ENCODE data around the gene RPL11. TPM values are rescaled to one million over a fixed set of nuclear protein-coding genes. Genes with fewer than 3 reads are reported as not detected.

The RPL11 gene
- total and polyA plus RNA-seq, 4 donors = 270 to 816 (median 501) TPM

DNA sequence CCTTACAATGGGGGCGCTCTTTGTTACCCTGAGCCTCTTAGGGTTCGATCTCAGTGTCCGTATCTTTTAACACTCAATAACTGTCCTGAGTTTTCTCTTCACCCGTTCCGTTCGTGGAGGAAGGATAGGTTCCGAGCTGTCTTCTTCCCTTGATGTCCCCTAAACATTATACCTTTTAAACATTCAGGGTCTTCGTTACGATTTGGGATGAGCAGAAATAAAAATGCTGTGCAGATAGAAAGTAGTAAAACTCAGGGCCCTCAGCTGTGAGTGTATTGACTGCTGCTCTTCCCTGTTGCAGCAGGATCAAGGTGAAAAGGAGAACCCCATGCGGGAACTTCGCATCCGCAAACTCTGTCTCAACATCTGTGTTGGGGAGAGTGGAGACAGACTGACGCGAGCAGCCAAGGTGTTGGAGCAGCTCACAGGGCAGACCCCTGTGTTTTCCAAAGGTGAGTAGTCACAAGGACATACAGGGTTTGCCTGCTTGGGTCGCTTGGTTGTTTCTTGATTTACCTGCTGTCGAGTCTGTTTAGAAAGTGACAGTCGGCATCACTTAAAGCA lies 784 bp downstream of the RPL11 start:
- no peak for DNase-seq (ENCODE audit: low spot score)
- peak overlapping the region; percentile 93 to 95 (median 94) for H3K4me3 ChIP-seq (ENCODE audit: low read depth in 1 of 3, low read length in 3 of 3)
- H3K4me1 ChIP-seq (ENCODE audit: control insufficient read depth in 4 of 4, insufficient read depth in 4 of 4, low read length in 3 of 4) = peaks cover 2 to 29% (median 20%) of the 10 kb centered on the region in 4 donors
- peak overlapping the region; percentile 85 to 92 for H3K9ac ChIP-seq (ENCODE audit: low read depth in 1 of 2, low read length in 2 of 2)
- peaks cover 5 to 41% (median 32%) of the 10 kb centered on the region in 4 donors for H3K36me3 ChIP-seq (ENCODE audit: control insufficient read depth in 4 of 4, insufficient read depth in 3 of 4, low read depth in 1 of 4, low read length in 3 of 4)
- WGBS = 13% methylated on average over 17 of the region's 17 CpGs
- no peaks in the 10 kb centered on the region for H3K9me3 ChIP-seq (ENCODE audit: control insufficient read depth in 4 of 4, low read length in 3 of 4)
- TF ChIP-seq, protein P1, sequence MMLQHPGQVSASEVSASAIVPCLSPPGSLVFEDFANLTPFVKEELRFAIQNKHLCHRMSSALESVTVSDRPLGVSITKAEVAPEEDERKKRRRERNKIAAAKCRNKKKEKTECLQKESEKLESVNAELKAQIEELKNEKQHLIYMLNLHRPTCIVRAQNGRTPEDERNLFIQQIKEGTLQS (IDR thresholded peaks at IDR 0.05) = no peak
- no peak for TF ChIP-seq NR2F2 (IDR thresholded peaks at IDR 0.05)
- no peak for TF ChIP-seq RAD21 (IDR thresholded peaks at IDR 0.05)
- TF ChIP-seq, protein P2, sequence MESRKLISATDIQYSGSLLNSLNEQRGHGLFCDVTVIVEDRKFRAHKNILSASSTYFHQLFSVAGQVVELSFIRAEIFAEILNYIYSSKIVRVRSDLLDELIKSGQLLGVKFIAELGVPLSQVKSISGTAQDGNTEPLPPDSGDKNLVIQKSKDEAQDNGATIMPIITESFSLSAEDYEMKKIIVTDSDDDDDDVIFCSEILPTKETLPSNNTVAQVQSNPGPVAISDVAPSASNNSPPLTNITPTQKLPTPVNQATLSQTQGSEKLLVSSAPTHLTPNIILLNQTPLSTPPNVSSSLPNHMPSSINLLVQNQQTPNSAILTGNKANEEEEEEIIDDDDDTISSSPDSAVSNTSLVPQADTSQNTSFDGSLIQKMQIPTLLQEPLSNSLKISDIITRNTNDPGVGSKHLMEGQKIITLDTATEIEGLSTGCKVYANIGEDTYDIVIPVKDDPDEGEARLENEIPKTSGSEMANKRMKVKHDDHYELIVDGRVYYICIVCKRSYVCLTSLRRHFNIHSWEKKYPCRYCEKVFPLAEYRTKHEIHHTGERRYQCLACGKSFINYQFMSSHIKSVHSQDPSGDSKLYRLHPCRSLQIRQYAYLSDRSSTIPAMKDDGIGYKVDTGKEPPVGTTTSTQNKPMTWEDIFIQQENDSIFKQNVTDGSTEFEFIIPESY (IDR thresholded peaks at IDR 0.05) = no peak
- no peak for TF ChIP-seq SP1 (IDR thresholded peaks at IDR 0.05)
- TF ChIP-seq, protein P3, sequence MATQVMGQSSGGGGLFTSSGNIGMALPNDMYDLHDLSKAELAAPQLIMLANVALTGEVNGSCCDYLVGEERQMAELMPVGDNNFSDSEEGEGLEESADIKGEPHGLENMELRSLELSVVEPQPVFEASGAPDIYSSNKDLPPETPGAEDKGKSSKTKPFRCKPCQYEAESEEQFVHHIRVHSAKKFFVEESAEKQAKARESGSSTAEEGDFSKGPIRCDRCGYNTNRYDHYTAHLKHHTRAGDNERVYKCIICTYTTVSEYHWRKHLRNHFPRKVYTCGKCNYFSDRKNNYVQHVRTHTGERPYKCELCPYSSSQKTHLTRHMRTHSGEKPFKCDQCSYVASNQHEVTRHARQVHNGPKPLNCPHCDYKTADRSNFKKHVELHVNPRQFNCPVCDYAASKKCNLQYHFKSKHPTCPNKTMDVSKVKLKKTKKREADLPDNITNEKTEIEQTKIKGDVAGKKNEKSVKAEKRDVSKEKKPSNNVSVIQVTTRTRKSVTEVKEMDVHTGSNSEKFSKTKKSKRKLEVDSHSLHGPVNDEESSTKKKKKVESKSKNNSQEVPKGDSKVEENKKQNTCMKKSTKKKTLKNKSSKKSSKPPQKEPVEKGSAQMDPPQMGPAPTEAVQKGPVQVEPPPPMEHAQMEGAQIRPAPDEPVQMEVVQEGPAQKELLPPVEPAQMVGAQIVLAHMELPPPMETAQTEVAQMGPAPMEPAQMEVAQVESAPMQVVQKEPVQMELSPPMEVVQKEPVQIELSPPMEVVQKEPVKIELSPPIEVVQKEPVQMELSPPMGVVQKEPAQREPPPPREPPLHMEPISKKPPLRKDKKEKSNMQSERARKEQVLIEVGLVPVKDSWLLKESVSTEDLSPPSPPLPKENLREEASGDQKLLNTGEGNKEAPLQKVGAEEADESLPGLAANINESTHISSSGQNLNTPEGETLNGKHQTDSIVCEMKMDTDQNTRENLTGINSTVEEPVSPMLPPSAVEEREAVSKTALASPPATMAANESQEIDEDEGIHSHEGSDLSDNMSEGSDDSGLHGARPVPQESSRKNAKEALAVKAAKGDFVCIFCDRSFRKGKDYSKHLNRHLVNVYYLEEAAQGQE (IDR thresholded peaks at IDR 0.05) = no peak
- TF ChIP-seq MAX (IDR thresholded peaks at IDR 0.05) = no peak
- TF ChIP-seq TAF1 (conservative IDR thresholded peaks at IDR 0.05) = no peak
- no peak for TF ChIP-seq FOXA1 (IDR thresholded peaks at IDR 0.05)
- TF ChIP-seq CTCF (IDR thresholded peaks at IDR 0.05; ENCODE audit: low read depth, low read length, missing input control) = no peak
- no peak for TF ChIP-seq GABPA (IDR thresholded peaks at IDR 0.05 in 1 of 2, conservative IDR thresholded peaks at IDR 0.05 in 1 of 2)
- TF ChIP-seq RXRA (IDR thresholded peaks at IDR 0.05) = no peak
- TF ChIP-seq FOXA2 (IDR thresholded peaks at IDR 0.05) = no peak
- TF ChIP-seq HNF4A (conservative IDR thresholded peaks at IDR 0.05) = no peak
- TF ChIP-seq EGR1 (IDR thresholded peaks at IDR 0.05; ENCODE audit: low read depth in 2 of 2) = no peak
- no peak for TF ChIP-seq YY1 (IDR thresholded peaks at IDR 0.05)
- no peak for TF ChIP-seq HNF4G (IDR thresholded peaks at IDR 0.05)
- H3K27ac ChIP-seq (ENCODE audit: low read depth in 1 of 2, low read length in 2 of 2) = peak overlapping the region; percentile 70 to 74
- no peaks in the 10 kb centered on the region for H3K27me3 ChIP-seq (ENCODE audit: control insufficient read depth in 4 of 4, insufficient read depth in 4 of 4, low read length in 3 of 4)
